LoVo (cell line): Measurements from ENCODE around the gene CCDC33.

Experiments used
- DNase-seq: peaks from one replicate; pipeline ENCODE4 v3.0.0-alpha.2; 2016; ENCODE audit warnings: low spot score

The CCDC33 gene

DNA sequence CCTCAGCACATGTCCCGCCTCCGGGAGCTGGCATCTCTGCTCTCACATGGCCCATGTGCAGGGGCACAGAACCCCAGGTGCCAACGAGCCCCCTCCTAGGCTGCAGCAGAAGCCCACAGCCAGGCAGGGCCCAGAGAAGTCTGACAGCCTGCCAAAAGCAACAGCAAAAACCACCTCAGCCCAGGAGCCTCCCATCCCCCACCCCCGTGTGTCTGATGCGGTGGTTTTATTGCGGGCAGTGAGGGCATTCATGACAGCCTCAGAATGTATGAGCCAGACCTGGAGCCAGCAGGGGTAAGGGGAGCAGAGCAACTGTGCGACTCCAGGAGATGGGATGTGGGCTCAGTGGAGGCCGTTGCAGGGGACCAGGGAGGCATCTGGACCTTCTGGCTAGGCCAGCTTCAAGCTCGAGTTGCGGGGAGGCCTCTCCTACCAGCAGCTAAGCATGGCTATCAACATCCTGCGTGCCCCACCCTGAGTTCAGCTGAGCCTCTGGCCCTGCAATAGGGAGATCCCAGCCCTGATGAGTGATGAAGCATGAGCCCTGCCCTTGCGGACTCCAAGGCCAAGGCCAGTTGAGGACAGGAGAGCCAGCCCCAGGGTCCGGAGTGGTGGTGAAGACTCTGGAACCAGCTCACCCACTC is 78.8 kb downstream of the CCDC33 start:
- no peak for DNase-seq

DNA sequence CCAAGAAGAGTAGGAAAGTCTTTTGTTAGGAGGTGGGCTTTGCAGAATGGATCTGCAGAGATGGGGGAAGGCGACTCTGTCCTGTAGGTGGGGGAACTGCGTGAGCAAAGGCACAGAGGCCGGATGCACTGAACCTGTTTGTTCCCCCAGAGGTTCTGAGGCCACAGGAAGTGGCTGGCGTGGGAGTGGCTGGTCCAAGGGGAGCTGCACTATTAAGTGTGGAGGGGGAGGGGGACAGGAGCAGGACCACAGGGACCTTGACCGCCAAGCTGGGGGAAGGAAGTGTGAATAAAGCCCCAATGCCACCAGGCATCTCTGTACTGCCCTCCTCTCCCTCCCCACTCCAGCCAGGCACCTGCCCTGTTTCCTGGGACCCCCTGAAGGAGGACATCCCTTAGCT is 79.5 kb downstream of the CCDC33 start:
- DNase-seq, result no peak

DNA sequence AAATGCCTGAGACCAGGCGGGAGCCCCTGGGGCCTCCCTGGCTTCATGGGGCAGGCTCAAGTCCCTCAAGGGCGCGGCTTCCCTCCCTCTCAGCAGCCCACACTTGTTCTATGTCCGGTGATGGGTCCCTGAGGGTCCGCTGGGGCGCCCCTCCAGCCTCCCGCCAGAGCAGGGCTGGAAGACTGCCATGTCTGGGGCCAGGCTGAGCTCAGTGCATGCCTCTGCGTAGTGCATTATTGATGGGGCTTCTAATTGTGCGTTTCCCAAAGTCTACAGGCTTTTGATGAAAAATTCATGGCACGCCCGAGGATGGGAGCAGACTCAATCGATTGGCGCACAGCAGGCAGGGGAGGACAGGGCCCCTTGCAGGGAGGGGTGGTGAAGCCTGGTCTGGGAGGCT is 80.0 kb downstream of the CCDC33 start:
- DNase-seq, result no peak

DNA sequence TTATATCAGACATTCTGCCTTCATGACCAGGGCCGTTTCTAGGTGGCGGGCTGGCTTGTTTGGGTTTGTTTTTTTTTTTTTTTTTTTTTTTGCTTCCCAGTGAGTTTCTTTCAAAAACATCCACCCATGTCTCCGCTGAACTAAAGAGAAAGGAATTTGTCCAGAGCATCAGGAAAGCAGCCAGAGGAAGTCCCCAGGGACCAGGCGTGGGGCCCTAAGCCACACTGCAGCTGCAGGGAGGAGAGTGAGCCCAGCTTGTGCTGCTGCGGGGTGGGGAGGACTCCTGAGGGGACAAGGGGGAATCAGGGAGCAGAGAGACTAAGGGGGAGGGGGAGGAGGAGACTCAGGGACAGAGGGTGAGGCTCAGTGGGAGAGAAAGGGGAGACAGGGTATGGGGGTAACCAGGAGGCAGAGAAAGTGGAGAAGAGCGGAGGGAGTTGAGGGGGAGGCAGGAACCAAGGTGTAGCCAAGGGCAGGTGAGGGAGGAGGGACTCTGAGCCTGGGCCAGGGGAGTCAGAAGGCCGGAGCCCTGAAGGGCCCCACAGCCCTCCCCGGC is 81.8 kb downstream of the CCDC33 start:
- DNase-seq, result no peak

DNA sequence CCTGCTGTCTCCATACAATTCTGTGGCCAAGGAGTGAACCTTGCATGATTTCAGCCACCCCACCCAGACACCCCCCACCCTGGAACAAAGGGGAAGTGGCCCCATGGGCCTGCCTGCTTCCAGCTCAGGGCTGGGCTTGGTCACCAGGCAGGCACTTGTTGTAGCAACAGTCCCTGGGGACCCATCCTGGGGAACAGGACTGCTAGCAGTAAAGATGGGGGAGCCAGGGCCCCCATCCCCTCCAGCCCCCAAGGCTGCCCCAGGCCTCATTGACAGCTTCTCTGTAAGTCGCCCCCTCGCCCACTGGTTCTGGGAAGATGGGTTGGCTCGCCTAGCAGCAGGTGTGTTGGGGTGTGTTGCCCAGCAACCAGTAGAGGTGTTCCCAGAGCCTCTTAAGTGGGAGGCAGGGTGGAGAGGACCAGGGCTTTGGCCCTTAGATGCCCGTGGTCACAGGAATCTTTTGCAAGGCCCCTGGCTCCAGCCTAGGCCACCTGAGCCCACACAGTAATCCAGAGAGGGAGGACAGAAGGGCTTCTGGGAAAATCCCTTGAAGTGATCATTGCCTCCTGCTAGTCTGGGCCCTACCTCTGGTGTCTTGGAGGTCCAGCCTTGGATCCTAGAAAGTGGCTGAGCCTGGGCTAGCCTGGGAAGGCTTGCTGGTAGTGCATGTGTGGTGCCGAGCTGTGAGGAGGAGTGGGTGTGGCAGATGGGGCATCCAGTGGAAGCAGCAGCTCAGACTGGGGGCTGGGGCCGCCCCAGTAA is 82.4 kb downstream of the CCDC33 start:
- DNase-seq, result no peak

DNA sequence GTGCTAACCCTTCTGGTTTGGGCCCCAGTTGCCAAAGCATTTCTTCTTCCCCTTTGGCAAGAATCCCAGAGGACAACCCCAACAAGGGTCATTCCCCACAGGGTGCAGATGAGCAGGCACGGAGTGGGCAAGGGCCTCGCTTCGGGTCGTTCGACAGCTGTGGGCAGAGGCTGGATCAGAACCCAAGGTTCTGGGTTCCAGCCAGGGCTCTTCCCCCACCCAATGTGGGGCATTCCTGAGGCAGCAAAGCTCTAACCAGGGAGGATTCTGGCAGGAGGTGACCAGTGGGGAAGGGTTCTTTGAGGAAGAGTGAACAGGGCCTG is 83.0 kb downstream of the CCDC33 start:
- no peak for DNase-seq

DNA sequence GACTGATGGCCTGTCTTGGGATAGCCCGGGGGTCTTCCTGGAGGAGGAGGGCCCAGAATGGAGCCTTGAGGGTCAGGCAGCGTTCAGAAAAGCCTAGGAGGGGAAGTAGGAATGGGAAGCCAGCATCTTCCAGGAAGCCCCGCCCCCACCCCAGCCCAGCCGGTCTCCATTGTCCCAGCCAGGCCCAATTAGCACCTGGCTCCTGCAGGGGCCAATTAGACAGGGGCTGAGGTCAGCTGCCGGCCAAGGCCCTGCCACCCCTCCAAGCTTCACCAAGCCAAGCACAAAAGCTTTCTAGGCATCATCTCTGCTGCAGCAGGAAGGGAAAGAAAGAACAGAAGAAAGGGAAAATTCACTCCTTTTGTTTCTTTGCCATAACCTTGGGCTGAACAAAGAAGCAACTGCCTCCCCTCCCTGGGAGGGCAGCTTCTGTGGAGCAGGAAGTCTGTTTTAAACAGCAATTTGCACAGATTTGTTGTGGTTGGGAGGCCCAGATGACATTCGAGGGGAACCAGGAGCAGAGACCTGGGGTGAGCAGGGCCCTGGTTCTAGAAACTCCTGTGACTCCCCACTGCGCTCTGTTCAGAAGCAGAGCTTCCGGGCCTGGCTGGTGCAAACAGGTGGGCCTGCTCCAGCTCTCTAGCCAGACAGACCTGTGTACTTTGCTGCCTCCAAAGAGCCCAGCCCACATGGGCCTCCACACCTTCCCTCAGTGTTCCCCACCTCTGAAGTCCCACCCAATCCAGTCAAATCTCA is 83.6 kb downstream of the CCDC33 start:
- no peak for DNase-seq

DNA sequence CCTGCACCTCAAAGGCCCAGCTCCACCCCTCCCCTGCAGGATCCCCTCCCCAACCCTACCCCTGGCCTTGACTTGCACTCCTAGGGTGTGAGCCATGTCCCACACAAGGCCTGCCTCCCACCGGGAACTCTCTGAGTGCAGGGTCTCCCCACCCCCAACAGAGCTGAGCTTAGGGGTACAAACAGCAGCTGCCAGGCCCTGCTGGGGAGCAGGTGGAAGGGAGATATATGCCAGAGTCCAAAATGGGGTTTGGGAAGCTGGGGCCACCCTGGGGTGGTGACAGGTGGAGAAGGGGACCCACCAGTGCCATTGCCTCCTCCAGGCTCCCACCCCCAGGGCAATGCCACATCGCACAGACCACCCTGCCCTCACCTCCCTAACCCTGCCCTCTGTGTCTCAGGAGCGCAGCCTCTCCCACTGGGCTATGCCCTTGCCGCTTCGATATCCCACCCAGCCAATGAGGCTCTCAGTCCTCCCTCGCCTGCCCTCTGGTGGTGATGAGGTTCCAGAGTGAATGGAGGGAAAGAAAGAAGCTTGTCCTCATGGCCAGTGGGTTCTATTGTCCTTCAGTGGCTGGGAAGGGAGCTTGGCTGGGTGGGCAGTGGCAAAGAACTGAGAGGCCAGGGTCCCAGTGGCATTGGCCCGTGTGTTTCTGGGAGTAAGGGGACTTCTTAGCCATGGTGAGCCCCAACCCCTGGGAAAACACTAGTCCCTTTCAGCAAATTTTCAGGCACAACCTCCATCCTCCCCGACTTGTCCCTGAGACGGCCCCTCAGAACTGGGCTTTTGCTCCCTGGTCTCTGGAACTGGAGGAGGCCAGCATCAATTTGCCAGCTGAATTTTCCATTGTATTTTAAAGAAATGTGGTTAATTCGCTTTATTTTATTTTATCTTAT is 84.5 kb downstream of the CCDC33 start:
- peak; percentile 24 for DNase-seq

DNA sequence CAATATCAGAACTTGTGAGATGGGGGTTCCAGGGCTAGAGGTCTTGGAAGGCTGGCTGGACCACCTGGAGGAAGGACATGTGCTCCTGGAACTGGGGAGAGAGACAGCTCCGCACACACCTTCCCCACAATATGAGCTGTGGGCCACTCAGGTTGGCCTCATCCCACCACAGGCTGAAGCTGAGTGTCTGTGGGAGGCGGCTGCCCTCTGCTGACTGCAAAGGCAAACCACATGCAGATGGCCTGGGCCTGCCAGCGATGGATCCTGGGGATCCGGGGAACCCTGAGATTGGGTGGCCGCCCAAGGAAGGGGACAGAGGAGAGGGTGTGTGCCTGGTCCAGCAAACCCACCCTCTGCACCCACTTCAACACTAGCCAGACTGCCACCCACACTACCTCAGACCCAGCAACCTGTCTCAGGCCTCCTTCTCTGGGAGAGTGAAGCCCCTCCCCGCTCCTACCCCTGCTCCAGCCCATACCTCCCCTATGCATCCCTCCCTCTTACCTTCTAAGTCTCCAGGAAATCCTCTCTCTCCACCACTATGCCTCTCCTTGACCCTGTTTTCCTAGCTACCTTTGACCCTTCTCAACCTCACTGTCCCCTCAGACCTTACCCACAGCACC is 86.5 kb downstream of the CCDC33 start:
- peak; percentile 66 for DNase-seq

DNA sequence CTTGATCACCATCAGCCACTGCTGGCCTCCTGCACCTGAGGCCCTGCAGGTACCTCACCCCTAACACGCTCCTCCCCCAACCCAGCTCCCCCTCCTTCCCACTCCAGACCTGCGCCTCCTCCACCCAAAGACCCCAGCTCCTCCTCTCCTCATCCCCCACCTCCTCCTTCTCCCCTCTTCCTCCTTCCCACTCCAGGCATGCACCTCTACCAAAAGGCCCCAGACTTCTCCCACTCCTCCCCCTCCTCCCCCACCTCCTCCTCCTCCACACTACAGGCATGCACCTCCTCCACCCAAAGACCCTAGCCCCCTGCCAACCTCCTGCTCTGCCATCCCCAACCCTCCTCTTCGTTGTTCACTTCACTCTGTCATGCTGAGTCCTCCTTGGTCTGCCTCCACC is 88.6 kb downstream of the CCDC33 start:
- DNase-seq, result no peak

DNA sequence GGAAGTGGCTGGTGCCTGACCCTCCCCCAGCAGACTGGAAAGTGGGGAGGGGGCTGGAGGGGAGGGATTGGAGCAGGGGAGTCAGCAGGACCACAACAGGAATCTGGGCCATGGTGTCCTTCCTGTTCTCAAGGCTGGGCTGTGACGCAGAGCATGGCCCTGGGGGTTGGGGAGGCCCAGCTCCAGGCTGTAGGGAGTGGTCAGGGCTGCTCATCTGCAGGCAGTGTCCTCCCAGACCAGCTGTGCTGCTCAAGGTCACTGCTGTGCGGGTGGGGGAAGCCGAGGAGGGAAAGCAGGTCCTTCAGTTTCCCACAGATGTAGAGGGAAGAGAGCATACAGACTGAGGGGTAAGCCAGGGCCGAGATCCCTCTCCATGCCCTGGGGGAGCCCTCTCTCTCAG is 90.6 kb downstream of the CCDC33 start:
- no peak for DNase-seq

DNA sequence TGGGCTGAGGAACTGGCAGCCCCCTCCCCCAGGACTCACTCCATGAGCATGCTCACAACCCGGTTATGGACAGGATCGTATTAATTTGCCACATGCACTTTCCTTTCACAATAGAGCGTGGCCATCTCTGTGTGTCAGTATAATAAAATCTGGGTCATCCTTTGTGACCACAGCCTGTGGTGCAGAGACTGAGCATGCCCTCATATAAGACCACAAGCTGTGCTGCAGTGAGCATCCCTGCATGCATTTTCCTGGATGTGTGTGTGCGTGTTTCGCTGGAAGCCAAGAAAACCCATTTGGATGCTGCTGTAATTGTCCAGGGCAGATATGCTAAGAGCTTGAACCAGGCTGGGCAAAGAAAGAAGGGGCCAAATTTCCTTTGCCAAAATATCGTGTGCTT is 91.6 kb downstream of the CCDC33 start:
- DNase-seq, result no peak

DNA sequence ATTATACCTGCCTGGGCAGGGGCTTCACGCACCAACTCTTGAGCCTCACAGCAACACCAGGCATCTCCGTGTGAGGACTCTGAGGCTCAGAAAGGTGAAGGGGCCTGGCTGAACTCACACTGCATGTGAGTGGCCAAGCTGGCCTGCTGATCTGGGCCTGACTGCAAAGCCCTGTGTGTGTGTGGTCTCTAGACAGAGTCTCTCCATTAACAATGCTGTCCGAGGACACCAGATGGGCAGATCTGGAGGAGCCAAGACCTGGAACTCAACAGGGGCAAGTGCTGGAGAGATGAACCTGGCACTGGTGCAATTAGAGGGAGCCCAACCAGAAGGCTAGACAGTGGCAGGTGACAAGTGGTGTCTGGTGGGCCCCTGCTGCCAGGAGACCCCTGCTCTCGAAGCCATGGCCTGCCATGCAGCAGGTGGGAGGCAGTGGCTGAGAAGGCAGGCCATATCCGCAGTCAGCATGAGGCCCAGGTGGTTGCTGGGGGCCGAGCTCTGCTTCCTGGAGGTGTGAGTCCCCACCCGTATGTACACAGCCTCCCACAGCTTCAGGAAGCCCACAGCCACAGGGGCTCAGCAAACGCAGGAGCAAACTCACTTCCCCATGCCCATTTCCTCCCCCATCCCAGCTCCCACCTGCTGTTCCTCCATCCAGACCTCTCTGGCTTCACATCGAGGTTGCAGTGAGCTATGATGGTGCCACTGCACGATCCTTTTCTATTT is 92.4 kb downstream of the CCDC33 start:
- DNase-seq, result no peak

DNA sequence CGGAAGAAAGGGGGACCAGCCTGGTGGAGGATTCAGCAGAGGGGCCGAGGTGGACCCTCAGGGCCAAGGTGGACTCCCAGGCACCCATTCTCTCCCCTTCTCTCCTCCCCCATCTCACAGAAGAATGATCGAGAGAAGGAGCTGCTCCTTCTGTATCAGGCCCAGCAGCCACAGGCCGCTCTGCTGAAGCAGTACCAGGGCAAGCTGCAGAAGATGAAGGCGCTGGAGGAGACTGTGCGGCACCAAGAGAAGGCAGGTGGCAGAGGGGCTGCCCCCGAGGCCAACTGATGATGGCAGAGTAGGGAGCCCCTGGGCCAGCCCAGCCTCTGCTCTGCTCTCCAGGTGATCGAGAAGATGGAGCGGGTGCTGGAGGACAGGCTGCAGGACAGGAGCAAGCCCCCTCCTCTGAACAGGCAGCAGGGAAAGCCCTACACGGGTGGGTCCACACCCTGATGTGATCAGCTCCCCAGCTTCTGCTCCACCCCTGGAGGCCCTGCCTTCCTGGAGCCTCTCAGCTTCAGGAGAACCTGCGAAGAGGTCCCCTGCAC is 94.8 kb downstream of the CCDC33 start:
- no peak for DNase-seq

DNA sequence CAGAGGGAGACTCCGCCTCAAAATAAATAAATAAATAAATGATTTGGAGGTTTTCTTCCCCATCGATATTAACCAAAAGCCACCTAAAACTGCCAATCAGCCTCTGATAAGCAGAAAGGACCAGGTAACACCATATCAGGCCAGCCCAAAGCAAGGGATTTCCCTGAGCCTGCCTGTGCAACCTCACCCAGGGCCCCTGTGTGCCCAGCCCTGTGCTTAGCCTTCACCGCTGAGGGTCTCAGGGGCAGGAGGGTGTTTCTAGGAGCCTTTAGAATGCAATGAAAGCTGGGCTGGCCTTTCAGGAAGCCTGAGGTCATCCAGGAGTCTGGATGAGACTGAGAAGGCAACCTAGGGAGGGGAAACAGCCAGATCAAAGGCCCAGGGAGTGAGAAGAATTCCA is 95.9 kb downstream of the CCDC33 start:
- DNase-seq, result no peak

DNA sequence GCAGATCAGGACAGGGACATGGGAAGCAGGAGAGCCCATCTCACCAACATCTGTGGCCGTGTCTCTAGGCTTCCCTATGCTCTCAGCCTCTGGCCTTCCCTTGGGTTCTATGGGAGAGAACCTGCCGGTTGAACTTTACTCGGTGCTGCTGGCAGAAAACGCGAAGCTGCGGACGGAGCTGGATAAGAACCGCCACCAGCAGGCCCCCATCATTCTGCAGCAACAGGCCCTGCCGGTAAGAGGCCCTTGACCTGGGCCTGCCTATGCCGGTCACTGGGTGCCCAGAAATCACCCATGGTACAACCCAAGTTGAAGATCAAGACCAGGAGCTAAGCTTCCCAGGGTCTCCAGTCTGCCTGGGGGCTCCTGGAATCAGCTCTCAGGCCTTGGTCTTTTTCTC is 96.5 kb downstream of the CCDC33 start:
- DNase-seq, result no peak

DNA sequence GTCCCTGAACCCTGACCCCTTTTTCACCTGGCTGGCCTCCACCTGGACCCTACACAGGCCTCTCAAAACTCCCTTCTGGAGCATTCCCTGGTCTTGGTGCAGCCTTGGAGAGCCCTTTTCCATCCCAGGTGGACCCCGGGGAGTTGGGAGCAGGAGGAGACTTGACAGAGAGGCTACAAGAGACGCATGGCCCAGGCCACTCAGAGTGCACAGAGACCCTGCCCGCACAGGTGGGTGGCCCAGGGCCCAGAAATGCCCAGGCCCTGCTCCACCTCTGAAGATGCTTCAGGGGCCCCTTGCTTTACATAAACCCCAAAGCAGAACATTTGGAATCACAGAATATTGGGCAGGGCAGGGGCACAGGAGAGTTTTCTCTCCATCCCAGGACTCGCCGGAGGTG is 97.0 kb downstream of the CCDC33 start:
- DNase-seq, result no peak

DNA sequence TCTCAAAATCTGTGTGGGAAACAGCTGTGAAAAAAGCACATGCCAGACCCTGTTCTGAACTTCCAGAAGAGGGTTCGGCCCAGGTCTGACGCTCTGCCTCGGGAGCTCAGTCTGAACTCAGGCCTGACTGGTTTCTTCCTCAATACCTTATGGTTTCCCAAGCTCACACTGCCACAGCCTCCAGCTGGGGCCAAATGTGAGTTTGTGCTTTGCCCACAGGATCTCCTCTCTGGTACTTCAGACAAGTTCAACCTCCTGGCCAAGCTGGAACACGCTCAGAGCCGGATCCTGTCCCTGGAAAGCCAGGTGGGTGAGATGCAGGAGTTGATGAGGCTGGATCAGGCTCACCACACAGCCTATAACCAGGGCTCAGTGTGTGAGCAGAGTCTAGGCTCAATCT is 97.5 kb downstream of the CCDC33 start:
- no peak for DNase-seq

DNA sequence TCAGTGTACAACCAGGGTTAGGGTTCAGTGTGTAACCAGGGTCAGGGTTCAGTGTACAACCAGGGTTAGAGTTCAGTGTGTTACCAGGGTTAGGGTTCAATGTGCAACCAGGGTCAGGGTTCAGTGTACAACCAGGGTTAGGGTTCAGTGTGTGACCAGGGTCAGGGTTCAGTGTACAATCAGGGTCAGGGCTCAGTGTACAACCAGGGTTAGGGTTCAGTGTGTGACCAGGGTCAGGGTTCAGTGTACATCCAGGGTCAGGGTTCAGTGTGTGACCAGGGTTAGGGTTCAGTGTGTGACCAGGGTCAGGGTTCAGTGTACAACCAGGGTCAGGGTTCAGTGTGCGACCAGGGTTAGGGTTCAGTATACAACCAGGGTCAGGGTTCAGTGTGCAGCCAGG is 98.0 kb downstream of the CCDC33 start:
- DNase-seq, result no peak

DNA sequence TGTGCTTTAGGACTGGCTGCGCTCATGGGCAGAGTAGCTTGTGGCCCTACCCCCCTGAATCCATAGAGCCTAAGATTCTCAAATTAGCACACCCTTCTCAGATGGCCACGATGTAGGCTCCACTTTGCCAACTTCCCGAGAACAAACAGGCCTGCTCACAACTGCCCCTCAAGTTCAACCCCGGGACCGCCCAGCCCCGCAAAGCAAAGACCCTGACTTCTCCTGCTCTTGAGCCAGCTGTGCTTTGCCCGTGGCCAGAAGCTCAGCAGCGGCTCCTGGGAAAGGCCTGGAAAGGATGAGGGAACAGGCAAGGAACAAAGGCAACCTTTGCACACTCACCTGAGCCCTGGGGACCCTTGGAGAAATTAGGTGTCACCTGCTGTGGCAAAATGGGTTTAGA is 99.3 kb downstream of the CCDC33 start:
- no peak for DNase-seq
